GM12891 (cell line): ENCODE data around the gene ARHGAP45.
A peak's percentile ranks its signal among the peaks of the same experiment; 100 is the strongest.

Experiments used
- DNase-seq: peaks from one replicate; pipeline ENCODE4 v3.0.0; 2011; ENCODE audit warnings: low spot score; ENCODE audit not compliant: insufficient read length
- FAIRE-seq: peaks from 2 replicates; lab custom pipeline; 2011; peaks lifted over from hg19 to GRCh38; lab: Jason Lieb, UNC
- PAX5 ChIP-seq: IDR thresholded peaks from 2 replicates; pipeline ENCODE4 v1.6.1; 2011; ENCODE audit warnings: low read length, moderate library complexity, mild to moderate bottlenecking; ENCODE audit not compliant: insufficient read depth, severe bottlenecking
- POLR2A ChIP-seq: IDR thresholded peaks from 2 replicates; pipeline ENCODE4 v1.6.1; 2011; ENCODE audit warnings: low read depth, low read length, control low read depth
- POLR2AphosphoS5 ChIP-seq: IDR thresholded peaks from 2 replicates; pipeline ENCODE4 v1.6.1; 2011; ENCODE audit warnings: low read depth, low read length, control low read depth
- POU2F2 ChIP-seq: IDR thresholded peaks from 2 replicates; pipeline ENCODE4 v1.6.1; 2011; ENCODE audit warnings: low read depth, mild to moderate bottlenecking, control low read depth, low read length, moderate library complexity
- SPI1 ChIP-seq: IDR thresholded peaks from 2 replicates; pipeline ENCODE4 v1.6.1; 2011; ENCODE audit warnings: low read depth, low read length, control low read depth
- TAF1 ChIP-seq: IDR thresholded peaks from 2 replicates; pipeline ENCODE4 v1.6.1; 2011; ENCODE audit warnings: low read depth, low read length, control low read depth

Gene ARHGAP45

GRCh38 chr19:1086613-1087012 is 19.6 kb downstream of the ARHGAP45 start:
- no peak for DNase-seq
- peak; percentile 58 for FAIRE-seq
- TF ChIP-seq PAX5 (no peak), TAF1 (no peak), POLR2A (no peak; the same call in 1 of the 2 replicates), POU2F2 (no peak), POLR2AphosphoS5 (no peak), SPI1 (no peak)

DNA sequence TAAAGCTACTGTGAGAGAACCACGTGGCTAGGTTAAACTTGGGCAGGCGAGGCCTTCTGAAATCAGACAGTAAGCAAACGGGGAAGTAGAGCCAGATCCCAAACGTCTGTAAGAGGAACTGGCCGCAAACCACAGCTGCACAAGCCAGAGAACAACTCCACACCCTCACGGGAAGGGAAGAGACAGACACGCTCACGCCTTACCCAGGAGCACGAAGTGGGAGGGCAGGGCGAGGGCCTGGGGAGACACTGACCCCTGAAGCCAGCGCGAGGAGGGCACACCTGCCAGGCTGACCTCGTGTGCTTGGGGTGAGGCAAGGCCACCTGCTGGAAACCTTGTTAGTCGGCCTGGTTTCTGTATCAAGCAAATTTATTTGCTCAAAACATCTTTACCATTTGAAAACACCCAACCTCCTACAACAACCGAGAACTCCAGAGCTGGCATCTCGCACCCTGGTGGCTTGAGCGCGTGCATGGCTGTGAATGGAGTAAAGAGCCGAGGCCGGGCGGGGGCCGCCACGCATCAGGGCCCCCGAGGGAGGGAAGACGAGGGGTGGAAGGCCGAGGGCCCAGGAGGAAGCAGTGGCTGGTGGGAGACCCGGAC is 20.9 kb downstream of the ARHGAP45 start:
- DNase-seq, result no peak
- peak; percentile 96 for FAIRE-seq
- peak; percentile 64 for TF ChIP-seq SPI1
- TF ChIP-seq POLR2A, result peak; percentile 76
- TF ChIP-seq PAX5, result peak; percentile 69
- TF ChIP-seq TAF1, result no peak
- peak; percentile 84 for TF ChIP-seq POLR2AphosphoS5
- TF ChIP-seq POU2F2, result peak; percentile 41; the same call in 1 of the 2 replicates

- FAIRE-seq (peak; percentile 43), DNase-seq (no peak)
- TF ChIP-seq TAF1 (no peak), POLR2A (no peak; the same call in none of the 2 replicates), SPI1 (no peak), POU2F2 (peak; percentile 27), POLR2AphosphoS5 (peak; percentile 24; the same call in 1 of the 2 replicates)
These were observed 21.5 kb downstream of the ARHGAP45 start for GRCh38 chr19:1088416-1089010.

DNA sequence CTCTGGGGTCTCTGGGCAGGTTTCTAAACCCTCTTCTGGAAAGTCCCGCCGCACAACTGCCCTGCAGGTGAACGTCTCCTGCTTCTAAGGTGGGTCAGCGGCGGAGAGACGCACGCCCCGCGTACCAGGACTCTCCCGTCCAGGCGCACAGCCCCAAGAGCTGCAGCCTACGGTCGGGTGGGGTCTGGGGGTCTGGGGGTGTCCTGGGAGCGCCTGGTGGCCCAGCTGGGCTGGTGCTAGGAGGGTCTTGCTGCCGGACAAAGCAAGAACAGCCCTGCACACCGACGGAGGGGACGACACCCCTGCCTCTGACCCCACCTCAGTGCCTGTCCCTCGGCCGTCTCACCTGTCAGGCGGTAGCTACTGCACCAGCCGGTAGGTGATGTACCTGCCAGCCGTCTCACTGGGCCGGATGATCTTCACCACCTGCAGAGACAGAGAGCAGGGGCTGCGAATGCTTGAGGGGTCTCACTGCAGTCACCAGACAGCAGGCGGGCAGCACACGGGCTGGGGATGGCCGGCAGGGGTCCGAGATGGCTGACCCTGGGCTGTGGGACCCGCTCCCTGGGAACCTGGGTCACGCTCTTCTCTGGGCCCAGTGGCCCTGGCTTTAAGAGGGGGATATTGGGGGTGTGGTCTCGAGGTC is 22.3 kb downstream of the ARHGAP45 start:
- FAIRE-seq (no peak), DNase-seq (no peak)
- no peak for TF ChIP-seq PAX5
- TF ChIP-seq SPI1, result no peak
- TF ChIP-seq POLR2A, result no peak
- TF ChIP-seq POU2F2, result no peak
- no peak for TF ChIP-seq POLR2AphosphoS5
- TF ChIP-seq TAF1, result no peak

DNA sequence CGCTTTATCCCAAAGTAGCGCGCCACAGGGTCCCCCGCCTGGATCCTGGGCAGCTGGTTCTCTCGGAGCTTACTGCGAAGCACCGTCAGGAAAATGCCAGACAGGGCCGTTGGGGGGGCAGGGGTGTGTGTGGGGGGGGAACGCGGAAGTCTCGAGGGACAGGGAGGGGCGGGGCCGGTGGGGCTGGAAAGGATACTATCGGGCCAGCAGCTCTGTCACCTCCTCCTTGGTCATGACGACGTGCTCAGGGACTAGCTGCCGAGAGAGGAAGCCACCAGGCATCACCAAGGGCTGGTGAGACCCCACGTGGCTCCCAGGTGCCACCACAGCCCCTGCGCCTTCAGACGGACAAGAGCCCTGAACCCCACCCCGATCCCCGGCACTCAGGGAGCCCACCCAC is 22.9 kb downstream of the ARHGAP45 start:
- FAIRE-seq (no peak), DNase-seq (no peak)
- TF ChIP-seq TAF1, result no peak
- TF ChIP-seq POLR2AphosphoS5, result no peak; the same call in 1 of the 2 replicates
- TF ChIP-seq POU2F2, result no peak
- no peak for TF ChIP-seq SPI1
- TF ChIP-seq POLR2A, result no peak
- TF ChIP-seq PAX5, result no peak

DNA sequence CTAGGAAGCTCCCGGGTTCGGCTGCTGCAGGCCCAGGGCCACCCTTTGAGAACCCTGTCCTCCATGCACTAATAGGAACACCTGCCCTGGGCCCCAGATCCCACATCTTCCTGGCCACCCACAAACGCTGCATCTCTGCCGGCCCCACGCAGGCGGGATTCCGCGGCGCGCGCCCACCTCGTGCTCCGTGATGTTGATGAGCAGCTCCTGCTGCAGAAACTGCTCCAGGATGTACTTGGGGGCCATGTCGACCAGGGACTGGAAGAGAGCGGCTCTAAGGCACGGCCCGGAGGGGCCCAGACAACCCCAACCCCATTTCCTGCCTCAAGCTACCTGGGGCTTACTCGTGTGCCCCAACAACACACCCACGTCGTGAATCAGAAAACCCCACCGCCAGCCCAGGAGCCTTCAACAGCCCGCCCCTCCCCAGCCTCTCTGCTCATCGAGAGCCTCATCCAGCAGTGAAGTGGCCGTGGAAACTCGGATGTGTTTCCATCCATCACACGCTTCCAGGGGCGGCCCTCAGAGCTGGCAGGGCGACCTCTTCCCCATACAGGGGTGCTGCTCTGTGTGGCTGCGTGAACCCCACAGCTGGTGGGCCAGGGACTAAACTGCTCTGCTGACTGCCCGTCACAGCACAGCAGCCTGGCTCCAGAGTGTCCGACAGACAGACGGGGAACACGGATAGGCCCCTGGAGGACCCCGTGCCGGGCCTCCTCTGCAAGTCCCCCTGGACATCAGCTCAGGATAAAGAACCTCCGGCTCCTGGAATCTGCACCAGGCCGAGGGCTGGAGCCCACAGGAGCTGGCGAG is 24.0 kb downstream of the ARHGAP45 start:
- FAIRE-seq (no peak), DNase-seq (no peak)
- no peak for TF ChIP-seq POU2F2
- TF ChIP-seq SPI1, result no peak
- TF ChIP-seq POLR2AphosphoS5, result no peak
- TF ChIP-seq TAF1, result no peak
- TF ChIP-seq POLR2A, result no peak
- TF ChIP-seq PAX5, result no peak

DNA sequence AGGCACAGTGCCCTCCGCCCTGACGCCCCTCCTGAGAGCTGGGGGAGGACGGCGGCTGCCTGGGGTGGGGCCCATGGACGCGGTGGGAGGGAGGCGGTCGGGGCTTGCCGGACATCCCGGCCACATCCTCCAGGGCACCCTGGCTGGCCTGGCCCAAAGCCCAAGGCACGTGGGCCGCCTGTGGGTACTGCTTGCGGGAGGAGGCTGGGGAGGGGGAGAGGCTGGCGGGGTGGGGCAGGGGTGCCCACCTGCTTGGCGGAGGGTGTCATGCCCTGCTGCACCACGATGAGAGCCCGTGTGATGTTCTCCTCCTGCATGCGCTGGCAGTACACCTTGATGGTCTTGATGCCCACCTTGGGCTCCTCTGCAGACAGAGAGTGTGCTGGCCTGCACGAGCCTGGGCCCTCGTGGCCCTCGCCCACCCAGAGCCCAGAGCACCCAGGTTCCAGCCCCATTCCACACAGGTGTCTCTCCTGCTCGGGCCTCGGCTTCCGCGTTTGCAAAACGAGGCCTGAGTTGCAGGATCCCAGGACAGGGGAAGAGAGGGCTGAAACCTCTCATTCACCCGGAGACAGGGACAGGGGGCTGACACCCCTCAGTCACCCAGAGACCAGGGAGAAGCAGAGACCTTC is 24.7 kb downstream of the ARHGAP45 start:
- no peak for TF ChIP-seq SPI1
- no peak for TF ChIP-seq TAF1
- no peak for TF ChIP-seq POLR2A
- no peak for TF ChIP-seq POU2F2
- TF ChIP-seq POLR2AphosphoS5, result no peak
- TF ChIP-seq PAX5, result no peak
- DNase-seq (no peak), FAIRE-seq (no peak)

DNA sequence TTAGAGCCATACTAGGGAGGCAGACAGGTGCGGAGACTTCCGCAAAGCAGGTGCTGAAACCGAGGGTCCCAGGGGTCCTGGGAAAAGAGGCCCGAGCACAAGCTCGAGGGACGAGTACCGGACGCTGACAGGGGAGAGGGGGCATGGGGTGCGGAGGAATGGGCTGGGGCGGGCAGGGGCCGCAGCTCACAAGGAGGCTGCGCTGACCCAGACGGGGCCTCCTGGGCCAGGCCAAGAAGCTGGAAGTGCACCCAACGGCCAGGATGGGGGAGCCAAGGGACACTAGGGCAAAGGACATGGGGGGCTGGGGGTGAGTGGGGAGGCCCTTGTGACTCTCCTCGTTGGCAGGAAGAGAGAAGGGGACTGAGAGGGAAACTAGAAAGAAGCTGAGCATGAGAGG is 26.4 kb downstream of the ARHGAP45 start:
- FAIRE-seq, result no peak
- TF ChIP-seq POLR2A, result no peak
- no peak for TF ChIP-seq TAF1
- TF ChIP-seq PAX5, result no peak
- TF ChIP-seq POLR2AphosphoS5, result no peak
- TF ChIP-seq POU2F2, result no peak
- no peak for TF ChIP-seq SPI1

DNA sequence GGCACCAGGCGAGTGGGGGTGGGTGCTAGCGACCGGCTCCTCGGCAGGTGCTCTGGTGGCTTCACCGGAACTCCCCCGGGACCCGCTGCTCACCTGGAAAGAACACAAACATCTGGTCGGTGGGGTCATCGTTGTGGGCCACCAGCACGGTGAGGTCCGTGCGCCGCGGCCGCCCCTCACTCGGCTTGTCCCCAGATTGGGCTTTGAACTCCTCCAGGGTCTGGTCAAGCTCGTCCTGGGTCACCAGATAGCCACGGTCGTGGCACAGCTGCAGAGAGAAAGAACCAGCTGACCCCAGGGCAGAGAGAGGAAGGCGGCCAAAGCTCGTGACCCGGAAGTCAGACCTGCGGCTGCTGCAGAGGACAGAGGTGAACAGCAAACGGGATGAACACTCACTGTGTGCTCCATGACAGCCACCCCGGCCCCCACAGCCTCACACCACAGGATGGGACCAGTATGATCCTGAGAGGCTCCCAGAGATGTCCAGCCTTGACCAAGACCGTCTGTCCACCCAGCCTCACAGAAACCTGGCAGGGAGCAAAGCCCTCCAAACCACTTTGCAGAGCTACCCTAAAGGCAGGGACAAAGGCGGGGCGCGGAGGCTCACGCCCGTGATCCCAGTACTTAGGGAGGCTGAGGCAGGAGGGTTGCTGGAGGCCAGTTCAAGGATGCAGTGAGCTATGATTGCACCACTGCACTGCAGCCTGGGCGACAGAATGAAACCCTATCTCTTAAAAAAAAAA is 27.0 kb downstream of the ARHGAP45 start:
- TF ChIP-seq PAX5 (no peak), TAF1 (no peak), POLR2A (no peak), POLR2AphosphoS5 (no peak), SPI1 (no peak), POU2F2 (no peak)
- DNase-seq (no peak), FAIRE-seq (no peak)

More for the DNA sequence above, 26.4 kb downstream of the ARHGAP45 start:
- no peak for DNase-seq
